ENCODE results near the gene SSBP3.
"Not testable (repeated sequence)": the region's sequence is repeated elsewhere in the genome, so short reads cannot be mapped to it uniquely, and the experiment has no call there.

DNA sequence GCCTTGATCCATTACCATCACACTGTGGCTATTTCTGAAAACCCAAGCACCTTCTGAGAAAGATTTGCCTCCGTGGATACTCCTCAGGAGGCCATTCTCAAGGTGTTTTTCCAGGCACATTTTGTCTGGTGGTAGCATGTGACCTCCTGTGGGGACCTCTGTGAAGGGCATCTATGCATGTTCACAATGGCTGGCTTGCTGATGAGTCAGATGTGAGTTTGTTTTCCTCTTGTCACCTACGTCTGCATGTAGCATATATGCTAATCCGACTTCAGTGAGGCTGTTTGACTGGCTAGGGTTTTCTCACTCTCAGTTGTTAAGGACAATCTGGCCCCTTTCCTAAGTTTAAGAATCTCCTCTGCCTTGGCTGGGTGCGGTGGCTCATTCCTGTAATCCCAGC is 198.3 kb downstream of the SSBP3 start:
- TF ChIP-seq TAF1, POLR2A, POLR2AphosphoS5 (IDR thresholded peaks at IDR 0.05; ENCODE audit: low read depth, low read length): not testable (repeated sequence)
